ENCODE measurements around the gene EXOC6. TPM values are rescaled to one million over a fixed set of nuclear protein-coding genes. Genes with fewer than 3 reads are reported as not detected.
A peak's percentile ranks its signal among the peaks of the same experiment; 100 is the strongest.

EXOC6 gene
- total RNA-seq, 2 donors from 2014 or later = 12.6 to 15.2 TPM

DNA sequence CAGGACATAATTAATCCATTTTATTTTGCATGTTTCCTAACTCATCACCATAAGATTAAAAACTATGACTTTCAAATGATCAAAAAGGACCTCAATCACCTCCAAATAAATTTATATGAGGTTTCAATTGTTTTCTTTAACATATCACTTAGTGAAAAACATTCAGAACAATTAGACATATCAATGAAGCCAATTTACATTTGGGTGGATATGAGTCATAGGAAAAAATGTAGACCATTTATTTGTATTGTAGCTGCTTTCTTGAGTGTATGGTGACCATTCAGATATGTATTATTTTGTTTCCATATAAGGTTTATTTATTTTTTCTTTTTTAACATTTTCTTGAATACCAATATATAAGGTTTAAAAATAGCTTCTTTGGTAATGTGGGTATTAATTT lies 13.3 kb upstream of the EXOC6 start:
- H3K4me3 ChIP-seq = no peak overlapping the region
- TF ChIP-seq, protein P1, sequence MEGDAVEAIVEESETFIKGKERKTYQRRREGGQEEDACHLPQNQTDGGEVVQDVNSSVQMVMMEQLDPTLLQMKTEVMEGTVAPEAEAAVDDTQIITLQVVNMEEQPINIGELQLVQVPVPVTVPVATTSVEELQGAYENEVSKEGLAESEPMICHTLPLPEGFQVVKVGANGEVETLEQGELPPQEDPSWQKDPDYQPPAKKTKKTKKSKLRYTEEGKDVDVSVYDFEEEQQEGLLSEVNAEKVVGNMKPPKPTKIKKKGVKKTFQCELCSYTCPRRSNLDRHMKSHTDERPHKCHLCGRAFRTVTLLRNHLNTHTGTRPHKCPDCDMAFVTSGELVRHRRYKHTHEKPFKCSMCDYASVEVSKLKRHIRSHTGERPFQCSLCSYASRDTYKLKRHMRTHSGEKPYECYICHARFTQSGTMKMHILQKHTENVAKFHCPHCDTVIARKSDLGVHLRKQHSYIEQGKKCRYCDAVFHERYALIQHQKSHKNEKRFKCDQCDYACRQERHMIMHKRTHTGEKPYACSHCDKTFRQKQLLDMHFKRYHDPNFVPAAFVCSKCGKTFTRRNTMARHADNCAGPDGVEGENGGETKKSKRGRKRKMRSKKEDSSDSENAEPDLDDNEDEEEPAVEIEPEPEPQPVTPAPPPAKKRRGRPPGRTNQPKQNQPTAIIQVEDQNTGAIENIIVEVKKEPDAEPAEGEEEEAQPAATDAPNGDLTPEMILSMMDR (IDR thresholded peaks at IDR 0.05) = no peak
- H3K27ac ChIP-seq = no peak overlapping the region
- intact Hi-C loops (cut with DNase I) = no loop called here
- H3K36me3 ChIP-seq = no peaks in the 10 kb centered on the region
- no peaks in the 10 kb centered on the region for H3K27me3 ChIP-seq
- no peak overlapping the region for H3K9ac ChIP-seq (ENCODE audit: low read depth in 2 of 2, low read length in 2 of 2)
- no peaks in the 10 kb centered on the region for H3K9me3 ChIP-seq
- DNase-seq = no peak
- H3K4me1 ChIP-seq = no peaks in the 10 kb centered on the region

GRCh38 chr10:92837456-92837855 lies 10.9 kb upstream of the EXOC6 start:
- H3K9me3 ChIP-seq = no peaks in the 10 kb centered on the region
- no peak for DNase-seq
- intact Hi-C loops (cut with DNase I) = no loop called here
- no peak overlapping the region for H3K4me3 ChIP-seq
- TF ChIP-seq, protein P1 (IDR thresholded peaks at IDR 0.05) = no peak
- H3K36me3 ChIP-seq = no peaks in the 10 kb centered on the region
- no peaks in the 10 kb centered on the region for H3K4me1 ChIP-seq
- no peak overlapping the region for H3K27ac ChIP-seq
- no peaks in the 10 kb centered on the region for H3K27me3 ChIP-seq
- H3K9ac ChIP-seq (ENCODE audit: low read depth in 2 of 2, low read length in 2 of 2) = no peak overlapping the region

GRCh38 chr10:92839191-92840085 lies 8.9 kb upstream of the EXOC6 start:
- intact Hi-C loops (cut with DNase I) = loop anchor here (5.0 kb wide), 1 partner anchor 38 kb away; no protein-coding TSS in a partner anchor
- no peaks in the 10 kb centered on the region for H3K9me3 ChIP-seq
- TF ChIP-seq, protein P1 (IDR thresholded peaks at IDR 0.05) = peak; percentile 52
- peak; percentile 77 for DNase-seq
- no peak overlapping the region for H3K4me3 ChIP-seq
- H3K36me3 ChIP-seq = no peaks in the 10 kb centered on the region
- H3K9ac ChIP-seq (ENCODE audit: low read depth in 2 of 2, low read length in 2 of 2) = no peak overlapping the region
- H3K4me1 ChIP-seq = no peaks in the 10 kb centered on the region
- H3K27ac ChIP-seq = no peak overlapping the region
- no peaks in the 10 kb centered on the region for H3K27me3 ChIP-seq

DNA sequence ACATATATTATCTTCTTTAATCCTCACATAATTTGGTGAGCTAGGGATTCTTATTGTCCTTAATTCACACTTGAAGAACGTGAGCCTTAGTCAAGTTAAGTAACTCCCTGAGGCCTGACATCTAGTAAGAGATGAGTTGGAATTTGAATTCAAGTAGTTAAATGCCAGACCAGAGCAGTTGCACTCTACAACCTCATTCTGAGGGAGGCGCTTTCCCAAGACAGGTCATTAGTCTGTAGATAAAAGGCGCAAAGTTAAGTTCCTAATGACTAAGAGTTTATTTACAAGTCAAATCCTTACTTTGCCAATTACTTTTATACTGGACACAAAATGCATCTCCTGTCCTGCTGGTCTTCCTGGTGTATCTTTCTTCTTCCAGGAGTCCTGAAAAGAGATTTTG lies 3.6 kb upstream of the EXOC6 start:
- Histone ChIP-seq H3K4me3 (no peak overlapping the region), H3K4me1 (no peaks in the 10 kb centered on the region), H3K27ac (no peak overlapping the region), H3K27me3 (no peaks in the 10 kb centered on the region), H3K9ac (ENCODE audit: low read depth in 2 of 2, low read length in 2 of 2) (no peak overlapping the region), H3K36me3 (no peaks in the 10 kb centered on the region), H3K9me3 (no peaks in the 10 kb centered on the region)
- TF ChIP-seq, protein P1 (IDR thresholded peaks at IDR 0.05) = no peak
- DNase-seq = no peak
- intact Hi-C loops (cut with DNase I) = loop anchor here (5.0 kb wide), 1 partner anchor 33 kb away; no protein-coding TSS in a partner anchor

DNA sequence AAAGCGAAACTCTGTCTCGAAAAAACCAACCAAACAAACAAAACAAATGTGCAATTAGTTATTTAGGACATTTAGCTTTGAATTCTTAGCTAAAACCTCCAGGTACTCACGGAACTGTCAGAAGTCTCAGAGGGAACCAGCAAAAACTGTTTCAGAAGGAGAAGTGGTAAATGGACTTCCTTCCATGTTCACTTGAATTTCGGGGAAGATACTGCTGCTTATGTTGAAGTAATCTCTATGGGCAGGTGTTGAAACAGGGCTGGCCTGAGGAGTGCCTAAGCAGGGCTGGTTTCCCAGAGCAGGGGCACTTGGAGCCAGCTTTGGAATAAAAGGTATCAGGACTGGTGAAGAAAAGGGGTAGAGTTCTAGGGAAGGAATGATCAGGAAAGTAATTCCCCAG lies 2.4 kb upstream of the EXOC6 start:
- DNase-seq = no peak
- H3K36me3 ChIP-seq = no peaks in the 10 kb centered on the region
- no peak overlapping the region for H3K27ac ChIP-seq
- TF ChIP-seq, protein P1 (IDR thresholded peaks at IDR 0.05) = no peak
- H3K4me1 ChIP-seq = no peaks in the 10 kb centered on the region
- no peaks in the 10 kb centered on the region for H3K27me3 ChIP-seq
- no peaks in the 10 kb centered on the region for H3K9me3 ChIP-seq
- no peak overlapping the region for H3K9ac ChIP-seq (ENCODE audit: low read depth in 2 of 2, low read length in 2 of 2)
- no peak overlapping the region for H3K4me3 ChIP-seq
- intact Hi-C loops (cut with DNase I) = no loop called here

Data from colonic mucosa (tissue), 4 donors.